HepG2 (cell line): ENCODE results near the gene TRIM25. TPM values are rescaled to one million over a fixed set of nuclear protein-coding genes. Genes with fewer than 3 reads are reported as not detected.

ENCODE experiments used
- ATAC-seq: fragments of 200-7000 bp; cut with Tn5 transposase; 3 replicates; pipeline ENCODE4 v1.9.1; 2020; ENCODE audit warnings: mild to moderate bottlenecking, moderate library complexity
- BruUV-seq: library from RNA; stranded (reverse); fragments of 400-500 nt; replicated peaks from 2 replicates; lab custom pipeline; 2021; lab: Mats Ljungman, UMichigan
- CTCF ChIA-PET: fragments of 300-600 bp; formaldehyde crosslinking; extraction: SDS; loops from one replicate; lab custom pipeline; 2021; ENCODE audit warnings: low total read pairs, inconsistent platforms, low intra/inter-chr PET ratio; lab: Yijun Ruan, JAX
- POLR2A ChIA-PET: fragments of 350-600 bp; sonication (Branson Sonifier 250); formaldehyde crosslinking; loops from one replicate; lab custom pipeline; 2020; ENCODE audit warnings: antibody characterized with exemption, inconsistent platforms; lab: Yijun Ruan, JAX
- DNase-seq: peaks from one replicate; pipeline ENCODE4 v3.0.0-alpha.2; 2015; ENCODE audit warnings: low spot score
- FAIRE-seq: peaks from 3 replicates; lab custom pipeline; 2011; peaks lifted over from hg19 to GRCh38; lab: Jason Lieb, UNC
- H2AFZ ChIP-seq: one replicate; pipeline ENCODE4 v1.6.1; 2011; ENCODE audit warnings: low read length, inconsistent platforms
- H3K27ac ChIP-seq: fragments of 300-600 bp; 3 replicates; pipeline ENCODE4 v1.8.0; 2011; ENCODE audit warnings: mixed run types, mild to moderate bottlenecking, mixed read lengths, low read length, inconsistent platforms; ENCODE audit not compliant: insufficient read depth; ENCODE audit errors: extremely low read length
- H3K27me3 ChIP-seq, 2 experiments: fragments of 200-600 bp in 1 of 2; 2 replicates in 1 of 2; 3 replicates in 1 of 2; pipeline versions ENCODE4 v1.6.0 to v1.8.0; 2011; ENCODE audit warnings: low read length in 2 of 2, mild to moderate bottlenecking in 2 of 2, moderate library complexity in 2 of 2, inconsistent platforms in 1 of 2; ENCODE audit not compliant: insufficient read depth in 2 of 2, control insufficient read depth in 1 of 2
- H3K36me3 ChIP-seq, 2 experiments: fragments of 200-600 bp in 1 of 2; replicated peaks in 1 of 2; 2 replicates in 1 of 2; 3 replicates in 1 of 2; pipeline versions ENCODE4 v1.5.1 to v1.8.0; 2011; ENCODE audit warnings: low read length in 2 of 2, inconsistent platforms in 1 of 2; ENCODE audit not compliant: insufficient read depth in 2 of 2, control insufficient read depth in 1 of 2
- H3K4me1 ChIP-seq: 2 replicates; pipeline ENCODE4 v1.5.1; 2012; ENCODE audit warnings: low read length, inconsistent platforms; ENCODE audit not compliant: insufficient read depth
- H3K4me2 ChIP-seq: 2 replicates; pipeline ENCODE4 v1.6.0; 2011; ENCODE audit warnings: low read depth, low read length, inconsistent platforms
- H3K4me3 ChIP-seq, 3 experiments: fragments of 200-600 bp in 1 of 3; sonication (generic), shearing (Covaris generic) in 1 of 3; replicated peaks in 1 of 3; 2 replicates each; pipeline ENCODE4 v1.5.1; 2011 to 2016; ENCODE audit warnings: low read length in 3 of 3, inconsistent platforms in 2 of 3, low read depth in 2 of 3, mild to moderate bottlenecking in 2 of 3, control low read depth in 1 of 3, mixed read lengths in 1 of 3; ENCODE audit not compliant: insufficient read depth in 1 of 3
- H3K79me2 ChIP-seq: one replicate; pipeline ENCODE4 v1.6.1; 2011; ENCODE audit warnings: low read length, inconsistent platforms; ENCODE audit not compliant: insufficient read depth
- H3K9ac ChIP-seq: 2 replicates; pipeline ENCODE4 v1.6.0; 2011; ENCODE audit warnings: mild to moderate bottlenecking, low read depth, low read length, inconsistent platforms; ENCODE audit not compliant: insufficient read depth
- H3K9me3 ChIP-seq: 2 replicates; pipeline ENCODE4 v1.5.1; 2012; ENCODE audit warnings: mild to moderate bottlenecking, low read length
- H4K20me1 ChIP-seq: 2 replicates; pipeline ENCODE4 v1.6.0; 2011; ENCODE audit warnings: inconsistent platforms, mild to moderate bottlenecking, low read length, moderate library complexity; ENCODE audit not compliant: insufficient read depth
- FOXA3 ChIP-seq: IDR thresholded peaks from 2 replicates; pipeline ENCODE4 v1.6.1; 2016; ENCODE audit warnings: missing genetic modification reagents, missing compliant biosample characterization
- HNRNPLL ChIP-seq: fragments of 200-400 bp; formaldehyde crosslinking; IDR thresholded peaks from 2 replicates; pipeline ENCODE4 v1.6.1; 2017; ENCODE audit warnings: mild to moderate bottlenecking, low read depth, low read length; ENCODE audit not compliant: poor library complexity, severe bottlenecking
- KMT2A ChIP-seq: sonication (generic); formaldehyde crosslinking; IDR thresholded peaks from 2 replicates; pipeline ENCODE4 v1.4.0; 2020; ENCODE audit warnings: missing genetic modification reagents
- MED8 ChIP-seq: sonication (generic); formaldehyde crosslinking; IDR thresholded peaks from 2 replicates; pipeline ENCODE4 v1.8.1; 2023; ENCODE audit warnings: mild to moderate bottlenecking, missing genetic modification reagents; ENCODE audit not compliant: insufficient replicate concordance
- NFIC ChIP-seq: IDR thresholded peaks from 2 replicates; pipeline ENCODE4 v1.6.1; 2012; ENCODE audit warnings: mild to moderate bottlenecking, low read length, inconsistent platforms
- NR3C1 ChIP-seq: sonication (generic); formaldehyde crosslinking; IDR thresholded peaks from 2 replicates; pipeline ENCODE4 v1.4.0; 2020; ENCODE audit warnings: missing genetic modification reagents
- SOX6 ChIP-seq, 2 experiments: fragments of 450-650 bp in 1 of 2; sonication (generic) in 1 of 2; formaldehyde crosslinking in 1 of 2; IDR thresholded peaks; 2 replicates each; pipeline versions ENCODE4 v1.4.0 to v1.6.1; 2017 to 2020; ENCODE audit warnings: antibody characterized with exemption in 1 of 2, mild to moderate bottlenecking in 1 of 2, missing genetic modification reagents in 1 of 2
- SRSF4 ChIP-seq: fragments of 200-400 bp; formaldehyde crosslinking; IDR thresholded peaks from one replicate; pipeline ENCODE4 v1.6.1; 2018; ENCODE audit warnings: mild to moderate bottlenecking, low read depth, low read length, moderate library complexity; ENCODE audit not compliant: poor library complexity, severe bottlenecking
- ZBTB38 ChIP-seq: sonication (generic); formaldehyde crosslinking; IDR thresholded peaks from 2 replicates; pipeline ENCODE4 v1.5.1; 2020; ENCODE audit warnings: mild to moderate bottlenecking, missing genetic modification reagents
- ZBTB42 ChIP-seq: sonication (generic); formaldehyde crosslinking; IDR thresholded peaks from 2 replicates; pipeline ENCODE4 v1.5.0; 2020; ENCODE audit warnings: mild to moderate bottlenecking, missing genetic modification reagents
- ZNF205 ChIP-seq: IDR thresholded peaks from 2 replicates; pipeline ENCODE4 v1.6.1; 2018; ENCODE audit warnings: missing biosample characterization, missing genetic modification reagents
- ZNF430 ChIP-seq: sonication (generic); formaldehyde crosslinking; IDR thresholded peaks from 2 replicates; pipeline ENCODE4 v1.9.0; 2021; ENCODE audit warnings: mild to moderate bottlenecking, missing genetic modification reagents
- ZNF530 ChIP-seq: sonication (generic); formaldehyde crosslinking; IDR thresholded peaks from 2 replicates; pipeline ENCODE4 v1.5.0; 2020; ENCODE audit warnings: low read depth, mild to moderate bottlenecking, missing genetic modification reagents
- ZNF691 ChIP-seq: sonication (generic); formaldehyde crosslinking; IDR thresholded peaks from 2 replicates; pipeline ENCODE4 v1.4.0; 2020; ENCODE audit warnings: missing genetic modification reagents, low read depth, mild to moderate bottlenecking, borderline replicate concordance
- WGBS: methylation state at CpG from one replicate; pipeline ENCODE4 v1.1.6; 2017; ENCODE audit warnings: low lambda C conversion rate; 5-methylcytosine and 5-hydroxymethylcytosine counted together
- in situ Hi-C: cut with HindIII; loops from 2 replicates; pipeline ENCODE4 v1.10.0; 2017; ENCODE audit warnings: low pct_unique_long_range_greater_than_20kb; ENCODE audit not compliant: extremely low pct_ligation_motif_present
- intact Hi-C: fragments of 100-400 bp; cut with micrococcal nuclease; formaldehyde crosslinking; loops from one replicate; pipeline ENCODE4 v1.10.0; 2022; ENCODE audit not compliant: unreplicated experiment
- polyA plus RNA-seq, 8 experiments: library from polyadenylated mRNA; depleted of rRNA in 3 of 8; stranded (reverse) in 7 of 8; unstranded in 1 of 8; fragments of >200 nt; fragmentation: Illumina TruSeq in 4 of 8; extraction: Trizol in 4 of 8; gene quantifications; 2 replicates each; pipeline versions ENCODE4 v1.2.1 to v1.2.3, GENCODE V29; 2011 to 2016; ENCODE audit warnings: low read depth in 4 of 8, missing spikeins in 1 of 8, mixed read lengths in 1 of 8; ENCODE audit not compliant: insufficient read depth in 1 of 8
- total RNA-seq, 5 experiments: library from RNA; depleted of rRNA; stranded (reverse); fragments of >200 nt; fragmentation: Illumina TruSeq; extraction: Trizol; gene quantifications; 2 replicates each; pipeline ENCODE4 v1.2.3, GENCODE V29; 2016; ENCODE audit warnings: low read depth in 1 of 5
- TF ChIP-seq, protein P1 (sequence below): sonication (generic); formaldehyde crosslinking; IDR thresholded peaks from 2 replicates; pipeline ENCODE4 v1.4.0; 2020; ENCODE audit warnings: missing genetic modification reagents
- TF ChIP-seq, protein P2 (sequence below): sonication (generic); formaldehyde crosslinking; IDR thresholded peaks from 2 replicates; pipeline ENCODE4 v1.5.0; 2020; ENCODE audit warnings: missing genetic modification reagents
- TF ChIP-seq, protein P3 (sequence below): sonication (generic); formaldehyde crosslinking; IDR thresholded peaks from 2 replicates; pipeline ENCODE4 v1.5.0; 2020; ENCODE audit warnings: missing genetic modification reagents

Gene TRIM25
- total and polyA plus RNA-seq, 2 of the 13 experiments (the other 11 are each of a cell fraction or from before 2014, with no cell fraction given), result 30.8 to 42.2 TPM

DNA sequence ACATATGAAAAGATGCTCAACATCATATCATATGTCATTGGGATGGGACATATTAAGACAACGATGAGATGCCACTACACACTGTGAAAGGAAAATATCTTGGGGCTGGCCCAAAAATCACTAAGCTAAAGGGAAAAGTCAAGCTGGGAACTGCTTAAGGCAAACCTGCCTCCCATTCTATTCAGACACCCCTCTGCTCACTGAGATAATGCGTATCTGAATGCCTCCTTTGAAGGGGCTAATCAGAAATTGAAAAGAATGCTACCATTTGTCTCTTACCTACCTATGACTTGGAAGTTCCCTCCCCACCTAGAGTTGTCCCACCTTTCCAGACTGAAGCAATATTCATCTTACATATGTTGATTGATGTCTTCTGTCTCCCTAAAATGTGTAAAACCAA is 11.2 kb upstream of the TRIM25 start (continued):
- TF ChIP-seq SRSF4, result no peak

DNA sequence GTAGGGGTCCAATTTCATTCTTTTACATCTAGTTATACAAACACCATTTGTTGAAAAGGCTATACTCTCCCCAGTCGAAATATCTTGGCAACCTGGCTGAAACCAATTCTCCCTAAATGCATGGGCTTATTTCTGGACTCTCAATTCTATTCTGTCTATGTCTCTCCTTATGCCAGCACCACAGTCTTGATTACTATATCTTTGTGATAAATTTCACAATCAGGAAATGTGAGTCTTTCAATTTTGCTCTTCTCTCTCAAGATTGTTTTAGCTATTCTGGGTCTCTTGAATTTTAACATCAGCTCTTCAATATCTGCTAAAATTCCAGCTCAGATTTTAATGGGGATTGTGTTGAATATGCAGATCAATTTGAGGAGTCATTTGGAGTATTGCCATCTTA is 5.9 kb upstream of the TRIM25 start:
- no peak for DNase-seq
- Histone ChIP-seq H3K9ac (no peak overlapping the region), H3K4me3 (no peak overlapping the region), H3K4me1 (peaks cover 16% of the 10 kb centered on the region), H3K4me2 (no peak overlapping the region), H3K27me3 (no peaks in the 10 kb centered on the region), H3K27ac (no peak overlapping the region), H3K79me2 (no peaks in the 10 kb centered on the region), H3K9me3 (no peaks in the 10 kb centered on the region), H4K20me1 (no peaks in the 10 kb centered on the region), H3K36me3 (no peaks in the 10 kb centered on the region), H2AFZ (no peak overlapping the region)
- no TSS peak for BruUV-seq
- intact Hi-C loops, result no loop called here
- in situ Hi-C loops, result no loop called here
- ChIA-PET CTCF (no interaction called here), POLR2A (no interaction called here)
- no peak for ATAC-seq
- 2% methylated on average over 1 of the region's 1 CpG for WGBS
- no peak for FAIRE-seq
- TF ChIP-seq NFIC (no peak), SOX6 (IDR thresholded peaks at IDR 0.05) (no peak), SOX6 (CRISPR knock-in tag; IDR thresholded peaks at IDR 0.05) (no peak), ZNF205 (no peak), MED8 (CRISPR knock-in tag) (no peak), ZBTB42 (CRISPR knock-in tag) (no peak), NR3C1 (no peak), ZBTB38 (CRISPR knock-in tag) (no peak), ZNF691 (CRISPR knock-in tag) (no peak), FOXA3 (CRISPR knock-in tag) (no peak), ZNF430 (no peak), ZNF530 (CRISPR knock-in tag) (no peak), HNRNPLL (no peak), KMT2A (CRISPR knock-in tag) (no peak)
- TF ChIP-seq, protein P1, sequence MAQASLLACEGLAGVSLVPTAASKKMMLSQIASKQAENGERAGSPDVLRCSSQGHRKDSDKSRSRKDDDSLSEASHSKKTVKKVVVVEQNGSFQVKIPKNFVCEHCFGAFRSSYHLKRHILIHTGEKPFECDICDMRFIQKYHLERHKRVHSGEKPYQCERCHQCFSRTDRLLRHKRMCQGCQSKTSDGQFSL, result no peak
- TF ChIP-seq, protein P2, sequence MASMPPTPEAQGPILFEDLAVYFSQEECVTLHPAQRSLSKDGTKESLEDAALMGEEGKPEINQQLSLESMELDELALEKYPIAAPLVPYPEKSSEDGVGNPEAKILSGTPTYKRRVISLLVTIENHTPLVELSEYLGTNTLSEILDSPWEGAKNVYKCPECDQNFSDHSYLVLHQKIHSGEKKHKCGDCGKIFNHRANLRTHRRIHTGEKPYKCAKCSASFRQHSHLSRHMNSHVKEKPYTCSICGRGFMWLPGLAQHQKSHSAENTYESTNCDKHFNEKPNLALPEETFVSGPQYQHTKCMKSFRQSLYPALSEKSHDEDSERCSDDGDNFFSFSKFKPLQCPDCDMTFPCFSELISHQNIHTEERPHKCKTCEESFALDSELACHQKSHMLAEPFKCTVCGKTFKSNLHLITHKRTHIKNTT, result no peak
- TF ChIP-seq, protein P3, sequence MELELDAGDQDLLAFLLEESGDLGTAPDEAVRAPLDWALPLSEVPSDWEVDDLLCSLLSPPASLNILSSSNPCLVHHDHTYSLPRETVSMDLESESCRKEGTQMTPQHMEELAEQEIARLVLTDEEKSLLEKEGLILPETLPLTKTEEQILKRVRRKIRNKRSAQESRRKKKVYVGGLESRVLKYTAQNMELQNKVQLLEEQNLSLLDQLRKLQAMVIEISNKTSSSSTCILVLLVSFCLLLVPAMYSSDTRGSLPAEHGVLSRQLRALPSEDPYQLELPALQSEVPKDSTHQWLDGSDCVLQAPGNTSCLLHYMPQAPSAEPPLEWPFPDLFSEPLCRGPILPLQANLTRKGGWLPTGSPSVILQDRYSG (CRISPR knock-in tag), result no peak
